ENCODE results near the gene FGF12. TPM values are rescaled to one million over a fixed set of nuclear protein-coding genes. Genes with fewer than 3 reads are reported as not detected.

Gene FGF12
- total RNA-seq, 1 donor from 2014 or later: 3.2 TPM

DNA sequence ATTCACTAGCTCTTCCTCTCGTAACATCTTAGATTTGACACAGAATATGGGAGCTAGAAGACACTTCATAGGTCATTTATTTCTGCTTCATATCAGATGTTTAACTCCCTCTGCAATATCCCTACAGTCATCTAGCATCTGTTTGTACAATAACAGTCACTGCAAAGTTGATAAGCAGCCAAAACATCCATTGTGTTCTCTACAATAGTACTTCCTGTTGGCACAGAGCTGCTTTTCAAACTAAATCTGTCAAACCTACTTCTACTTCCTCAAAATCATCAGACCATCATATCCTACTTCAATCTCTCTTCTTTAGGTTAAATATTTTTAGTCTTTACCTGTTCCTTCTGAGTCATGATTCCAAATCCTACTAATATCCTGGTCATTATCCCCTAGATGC is 233.2 kb downstream of the FGF12 start:
- no peak for DNase-seq (ENCODE audit: low spot score)

DNA sequence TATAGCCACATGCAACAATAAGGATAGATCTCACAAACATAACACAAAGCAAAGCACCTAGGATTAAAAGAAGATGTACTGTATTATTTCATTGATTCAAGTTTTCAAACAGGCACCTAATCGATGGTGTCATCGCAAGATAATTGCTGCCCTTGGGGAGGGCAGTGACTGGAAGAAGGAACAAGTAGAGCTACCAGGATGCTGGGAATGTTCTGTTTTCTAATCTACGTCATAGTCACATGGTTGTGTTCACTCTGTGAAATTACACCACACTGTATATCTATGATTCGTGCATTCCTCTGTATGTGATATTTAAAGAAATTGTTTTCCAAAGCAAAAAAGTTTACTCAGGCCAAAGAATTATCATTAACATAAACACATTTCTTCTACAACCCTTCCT is 236.6 kb downstream of the FGF12 start:
- DNase-seq (ENCODE audit: low spot score): no peak

DNA sequence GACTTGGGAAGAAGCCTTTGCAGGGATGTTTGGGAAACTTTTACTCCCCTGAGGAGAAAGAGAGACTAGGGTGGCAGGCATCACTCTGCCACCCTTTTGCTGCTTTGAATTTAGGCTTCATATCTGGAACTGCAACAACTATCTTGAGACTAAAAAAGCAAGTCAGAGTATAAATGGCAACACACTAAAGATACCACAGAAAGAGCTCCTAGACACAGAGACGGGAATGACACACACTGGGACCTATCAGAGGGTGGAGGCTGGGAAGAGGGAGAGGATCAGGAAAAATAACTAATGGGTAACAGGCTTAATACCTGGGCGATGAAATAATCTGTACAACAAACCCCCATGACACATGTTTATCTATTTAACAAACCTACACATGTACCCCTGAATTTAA is 237.8 kb downstream of the FGF12 start:
- no peak for DNase-seq (ENCODE audit: low spot score)

DNA sequence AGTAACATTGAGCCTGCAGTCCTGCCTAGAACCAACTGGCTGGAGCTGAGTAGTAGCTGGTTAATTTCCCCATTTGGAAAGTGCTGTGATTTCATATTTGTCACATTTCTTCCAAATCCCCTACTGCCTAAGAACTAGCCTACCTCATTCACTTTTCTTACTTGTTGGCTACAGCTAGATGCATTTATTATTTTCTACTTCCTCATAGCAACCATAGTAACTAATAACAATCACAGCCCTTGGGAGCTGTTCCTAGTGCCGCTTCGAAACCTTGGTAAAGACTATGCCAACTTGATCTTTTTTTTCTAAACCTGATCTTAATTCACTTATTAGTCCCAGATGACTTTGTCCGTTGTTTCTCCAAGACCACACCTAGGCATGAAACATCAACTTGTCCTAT is 240.3 kb downstream of the FGF12 start:
- no peak for DNase-seq (ENCODE audit: low spot score)

DNA sequence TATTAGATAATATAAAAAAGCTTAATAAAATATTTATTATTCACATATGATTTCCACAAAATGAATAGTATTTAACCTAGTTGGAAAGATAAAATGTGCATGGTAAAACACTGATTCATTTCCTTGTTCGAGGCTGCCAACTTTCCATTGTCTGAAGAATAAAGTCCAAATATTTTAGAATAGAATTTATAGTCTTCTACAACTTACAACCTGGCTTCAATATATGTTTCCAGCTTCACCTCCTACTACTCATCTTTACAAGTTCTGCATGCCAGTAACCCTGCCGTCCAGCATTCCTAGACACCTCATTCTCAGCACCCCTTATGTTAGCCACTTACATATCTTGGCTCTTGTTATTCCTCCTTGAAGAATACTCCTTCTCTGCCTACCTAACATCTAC is 244.5 kb downstream of the FGF12 start:
- DNase-seq (ENCODE audit: low spot score): no peak

DNA sequence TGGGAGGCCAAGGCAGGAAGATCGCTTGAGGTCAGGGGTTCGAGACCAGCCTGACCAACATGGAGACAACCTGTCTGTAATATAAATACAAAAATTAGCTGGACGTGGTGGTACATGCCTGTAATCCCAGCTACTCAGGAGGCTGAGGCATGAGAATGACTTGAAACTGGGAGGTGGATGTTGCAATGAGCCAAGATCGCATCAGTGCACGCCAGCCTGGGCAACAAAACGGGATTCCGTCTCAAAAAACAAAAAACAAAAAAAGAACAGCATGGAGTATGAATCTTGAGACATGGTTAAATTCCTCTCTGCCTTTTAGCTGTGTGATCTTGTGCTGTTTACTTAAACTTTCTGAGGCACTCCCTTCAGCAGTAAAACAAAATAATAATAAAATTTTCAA is 244.9 kb downstream of the FGF12 start:
- no peak for DNase-seq (ENCODE audit: low spot score)

DNA sequence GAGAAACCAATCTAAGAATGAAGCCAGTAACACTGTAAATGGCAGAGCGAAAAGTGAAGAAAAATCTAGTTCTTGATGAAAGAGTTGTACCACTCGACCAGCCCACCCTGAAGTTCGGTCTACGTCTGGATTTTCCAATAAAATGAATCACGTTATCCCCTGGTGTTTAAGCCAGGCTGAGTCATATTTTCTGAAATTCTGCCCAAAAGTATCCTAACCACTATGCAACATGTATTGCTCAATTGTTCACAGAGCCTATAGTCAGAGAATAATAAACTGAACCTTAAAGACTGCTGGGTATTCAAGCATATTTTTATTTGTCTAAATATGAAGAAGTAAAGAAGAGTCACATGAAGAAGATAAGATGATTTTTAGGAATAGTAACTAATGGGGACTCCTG is 245.7 kb downstream of the FGF12 start:
- DNase-seq (ENCODE audit: low spot score): no peak

DNA sequence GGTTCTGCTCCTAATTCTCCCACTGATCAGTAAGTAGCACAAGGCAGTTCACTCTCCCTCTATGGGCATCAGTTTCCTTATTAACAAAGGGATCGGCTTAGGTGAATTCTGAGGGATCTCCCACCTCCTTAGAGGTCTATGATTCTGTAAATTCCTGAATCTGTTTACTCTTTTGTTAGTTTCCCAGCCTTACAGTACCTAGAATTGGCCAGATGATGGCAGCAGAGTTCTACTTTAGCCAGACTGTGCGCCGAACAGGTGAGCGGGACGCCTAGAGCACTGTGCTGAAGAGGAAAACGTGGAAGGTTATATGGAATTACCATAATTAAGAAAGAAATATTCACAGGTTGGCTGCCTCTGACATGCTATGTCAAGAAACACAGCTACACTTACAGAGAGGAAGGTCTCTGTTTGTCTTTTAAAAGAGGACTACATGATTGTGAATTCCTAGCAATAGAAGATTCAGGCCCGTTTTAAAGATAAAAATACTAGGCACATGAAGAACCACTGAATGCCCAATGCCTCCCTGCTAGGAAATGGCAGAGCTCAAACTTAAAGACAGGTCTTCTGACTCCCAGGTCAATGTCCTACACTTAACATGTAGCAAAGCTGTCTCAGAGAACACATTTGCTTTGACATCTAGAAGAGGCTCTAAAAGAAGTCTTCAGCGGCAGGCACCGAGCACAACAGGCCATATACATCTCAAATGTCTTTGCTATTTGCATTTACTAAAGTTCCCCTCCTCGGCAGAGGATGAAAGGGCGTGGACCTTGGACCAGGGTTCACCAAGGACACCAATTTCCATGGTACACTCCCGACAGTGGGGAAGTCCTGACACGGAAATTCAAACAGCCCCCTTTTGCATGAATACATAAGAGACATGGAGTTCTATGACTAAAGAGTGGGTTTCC is 259.9 kb downstream of the FGF12 start:
- peak; percentile 55 for DNase-seq (ENCODE audit: low spot score)

DNA sequence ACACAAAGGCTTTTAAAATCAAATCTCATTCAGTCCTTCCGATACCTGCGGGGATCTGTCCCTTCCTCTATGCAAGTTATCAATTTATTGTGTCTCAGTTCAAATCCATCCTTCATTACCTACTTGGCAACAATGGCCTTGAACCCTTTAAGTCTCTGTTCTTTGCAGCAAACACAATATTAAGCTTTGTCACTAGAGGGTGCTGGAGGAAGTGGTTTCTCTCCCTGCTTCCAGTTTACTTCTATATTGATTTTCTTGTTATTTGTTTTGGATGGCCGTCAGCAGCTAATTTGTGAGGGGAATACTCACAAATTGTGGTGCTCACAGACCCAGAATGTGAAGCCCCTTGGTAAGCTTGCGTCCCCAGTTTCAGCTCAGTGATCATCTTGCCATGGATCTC is 278.3 kb downstream of the FGF12 start:
- DNase-seq (ENCODE audit: low spot score): no peak

DNA sequence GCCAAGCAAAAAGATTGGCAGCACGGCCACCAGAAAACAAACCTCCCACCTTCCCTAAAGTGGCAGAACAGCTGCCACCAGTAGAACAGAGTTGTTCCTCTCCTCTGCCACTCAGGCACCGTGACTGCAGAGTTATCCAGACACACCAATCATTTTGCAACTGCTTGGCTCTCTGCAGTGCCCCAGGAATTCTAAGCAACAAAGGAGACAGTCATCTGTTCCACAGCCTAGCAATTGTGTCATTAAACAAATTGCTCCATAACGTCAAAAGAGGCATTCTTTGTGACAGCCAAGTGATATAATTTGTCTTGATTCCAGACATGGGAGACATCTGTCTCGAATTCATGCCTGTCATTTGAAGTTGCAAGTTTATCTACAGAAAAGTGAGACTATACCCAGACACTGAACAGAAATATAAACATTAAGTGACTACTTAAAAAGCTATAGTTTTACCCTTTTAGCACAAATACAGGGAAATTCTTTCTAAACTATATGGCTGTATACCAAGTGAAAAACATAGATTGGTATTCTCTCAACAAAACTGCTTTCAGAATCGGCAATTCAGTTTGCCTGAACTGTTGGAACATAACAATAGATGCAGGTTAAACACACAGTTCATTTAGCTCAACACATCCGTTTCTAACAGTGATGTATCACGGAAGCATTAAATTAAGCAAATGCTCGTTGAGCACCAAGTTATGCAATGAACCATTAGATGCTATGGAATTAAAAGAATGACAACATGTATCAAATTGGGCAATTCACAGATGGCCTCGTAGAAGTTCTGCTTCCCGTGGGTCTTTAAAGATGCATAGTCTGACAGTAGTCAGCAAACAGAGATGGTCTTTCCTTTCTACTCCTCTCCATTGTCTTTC is 281.3 kb downstream of the FGF12 start:
- DNase-seq (ENCODE audit: low spot score): no peak

GRCh38 chr3:192444791-192445106 is 282.6 kb downstream of the FGF12 start:
- DNase-seq (ENCODE audit: low spot score): no peak

- DNase-seq (ENCODE audit: low spot score): peak; percentile 59
These were observed 283.1 kb downstream of the FGF12 start for GRCh38 chr3:192444096-192444790.

- no peak for DNase-seq (ENCODE audit: low spot score)
These were observed 292.1 kb downstream of the FGF12 start for GRCh38 chr3:192435241-192435640.

DNA sequence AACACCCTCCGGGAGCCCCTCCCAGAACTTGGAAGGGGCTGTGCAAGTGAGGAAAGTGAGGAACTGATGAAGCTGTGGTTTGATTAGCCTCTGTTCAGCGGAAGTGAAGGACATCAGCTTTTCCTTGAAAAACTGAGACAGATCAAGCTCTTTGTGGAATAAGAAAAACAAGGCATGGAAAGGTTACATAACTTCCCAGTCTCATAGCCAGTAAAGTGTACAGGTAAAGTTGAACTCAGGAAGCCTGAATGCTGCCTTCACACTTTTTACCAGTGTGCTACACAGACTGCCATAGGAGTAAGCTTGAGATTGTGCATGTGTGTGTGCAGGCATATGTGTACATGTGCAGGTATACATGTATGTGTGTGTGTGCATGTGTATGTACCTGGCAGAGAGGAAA is 293.2 kb downstream of the FGF12 start:
- DNase-seq (ENCODE audit: low spot score): no peak

DNA sequence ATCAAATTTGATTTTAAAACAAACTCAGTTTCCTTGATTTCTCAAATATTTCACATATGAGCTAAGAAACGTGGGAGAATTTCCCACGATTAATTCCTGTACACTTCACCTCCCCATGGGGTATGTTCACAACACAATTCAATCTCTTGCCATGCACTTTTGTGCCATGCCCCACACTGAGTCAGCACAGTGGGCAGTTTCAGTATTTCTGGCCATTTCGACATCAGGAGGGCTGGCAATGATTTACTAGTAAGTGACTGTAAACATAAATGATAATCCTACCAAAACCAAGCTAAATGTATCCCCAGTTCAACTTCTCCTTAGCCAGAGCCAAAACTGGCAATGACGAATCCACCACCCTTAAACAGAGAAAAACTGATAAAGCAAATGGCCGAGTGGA is 293.6 kb downstream of the FGF12 start:
- DNase-seq (ENCODE audit: low spot score): no peak

- no peak for DNase-seq (ENCODE audit: low spot score)
These were observed 304.4 kb downstream of the FGF12 start for GRCh38 chr3:192422997-192423342.

DNA sequence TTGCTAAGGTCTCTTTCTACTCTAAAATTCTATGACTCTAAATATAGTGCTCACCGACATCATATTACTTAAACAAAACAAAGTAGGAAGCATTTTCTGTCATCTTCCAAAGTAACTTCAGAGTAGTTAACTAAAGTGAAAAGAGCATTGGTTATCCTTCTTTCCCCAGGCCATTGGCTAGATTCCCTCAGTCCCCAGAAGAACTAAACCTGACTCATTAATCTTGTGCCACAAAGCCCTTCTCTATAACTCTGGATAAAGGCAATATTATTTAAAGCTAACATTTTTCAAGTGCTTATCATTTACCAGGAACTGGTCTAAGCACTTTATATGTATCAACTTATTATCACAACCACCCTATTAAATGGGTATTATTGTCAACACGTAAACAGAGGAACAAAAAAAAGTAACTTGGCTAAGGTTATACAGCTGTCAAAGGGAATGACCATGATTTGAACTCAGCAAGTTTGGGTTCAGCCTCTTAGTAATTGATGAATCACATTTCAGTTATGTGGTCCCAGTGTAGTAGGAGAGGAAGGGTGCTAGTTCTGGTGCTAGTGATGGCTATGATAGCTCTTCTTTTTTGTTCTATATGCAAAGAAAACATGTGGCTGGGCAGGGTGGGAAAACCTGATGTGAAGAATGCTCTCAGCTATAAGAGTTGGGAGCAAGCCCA is 304.9 kb downstream of the FGF12 start:
- no peak for DNase-seq (ENCODE audit: low spot score)

DNA sequence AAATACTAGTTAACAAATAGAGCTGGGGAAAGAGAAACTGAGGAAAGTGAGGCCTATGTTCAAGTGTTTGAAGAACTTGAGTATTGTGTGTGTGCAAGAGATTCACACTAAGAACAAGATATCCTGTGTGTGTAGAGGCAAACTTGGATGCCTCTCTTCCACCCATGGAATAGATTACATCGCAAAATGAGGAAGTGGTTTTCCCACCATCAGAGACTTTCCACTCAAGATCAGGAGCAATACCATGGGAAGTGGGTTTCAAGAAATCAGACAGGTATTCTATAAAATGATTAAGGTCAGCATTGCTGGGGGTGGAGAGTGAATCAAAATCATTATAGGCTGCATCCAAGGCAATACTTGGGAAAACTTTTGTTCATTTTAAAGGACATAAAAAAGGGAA is 308.0 kb downstream of the FGF12 start:
- DNase-seq (ENCODE audit: low spot score): no peak

- no peak for DNase-seq (ENCODE audit: low spot score)
These were observed 309.7 kb downstream of the FGF12 start for GRCh38 chr3:192417559-192418055.

DNA sequence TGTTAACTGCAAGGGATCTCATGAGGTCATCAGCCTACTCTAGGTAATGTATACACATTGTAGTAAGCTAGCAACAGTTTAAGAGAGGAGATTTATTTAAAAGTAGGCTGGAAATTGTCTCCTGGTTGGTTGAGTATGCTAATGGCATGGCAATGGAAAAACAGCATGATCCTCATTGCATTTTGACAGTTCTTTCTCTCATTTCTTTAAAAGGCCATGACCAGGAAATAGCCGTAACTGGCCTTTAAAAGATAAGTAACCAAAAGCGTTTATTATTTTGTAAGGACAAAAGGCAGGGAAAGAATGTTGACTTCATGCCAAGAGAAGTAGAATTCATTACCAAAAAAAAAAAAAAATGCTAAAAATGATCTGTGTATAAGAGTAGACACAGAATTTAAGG is 310.3 kb downstream of the FGF12 start:
- no peak for DNase-seq (ENCODE audit: low spot score)

- DNase-seq (ENCODE audit: low spot score): no peak
These were observed 313.9 kb downstream of the FGF12 start for GRCh38 chr3:192413461-192413860.

DNA sequence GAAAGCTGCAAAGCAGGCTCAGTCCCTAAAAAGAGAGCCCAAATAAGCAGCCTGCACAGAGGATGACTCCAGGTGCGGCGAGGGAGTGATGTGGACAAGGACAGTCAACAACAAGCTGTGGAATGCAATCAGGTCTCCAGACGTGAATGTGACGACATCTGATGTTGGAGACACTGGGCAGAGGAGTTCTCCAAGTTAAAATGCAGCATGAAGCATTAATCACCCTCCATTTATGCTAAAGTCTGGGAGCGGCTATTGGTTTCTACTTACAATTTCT is 316.7 kb downstream of the FGF12 start:
- no peak for DNase-seq (ENCODE audit: low spot score)

All from ureter (tissue), 1 donor.